NCI-H146 (cell line): ENCODE data around the gene DHRS12.

Experiments
- DNase-seq: peaks from one replicate; lab custom pipeline; 2025; lab: John Stamatoyannopoulos, UW

Gene DHRS12

GRCh38 chr13:51803422-51804294, at the start of gene DHRS12:
Gene DHRS12 (minus strand): TSS chr13:51804163. CDS start chr13:51799659, 4,504 bp downstream.
- peak; percentile 81 for DNase-seq

GRCh38 chr13:51849145-51850101, 45.5 kb upstream of the DHRS12 start:
- peak; percentile 12 for DNase-seq

GRCh38 chr13:51848674-51849073, 44.7 kb upstream of the DHRS12 start:
- no peak for DNase-seq

GRCh38 chr13:51846756-51847155, 42.8 kb upstream of the DHRS12 start:
- DNase-seq = no peak

- DNase-seq = no peak
Observed at GRCh38 chr13:51845574-51846318, 41.8 kb upstream of the DHRS12 start.

GRCh38 chr13:51844862-51845573, 41.1 kb upstream of the DHRS12 start, which contains the start of gene TMEM272:
Gene TMEM272 (minus strand): TSS chr13:51845177. CDS start chr13:51838530, 6,647 bp downstream.
- peak; percentile 53 for DNase-seq

GRCh38 chr13:51843529-51843928, 39.6 kb upstream of the DHRS12 start:
- DNase-seq = peak; percentile 71

GRCh38 chr13:51841732-51842131, 37.8 kb upstream of the DHRS12 start:
- DNase-seq = no peak

- DNase-seq = no peak
Observed at GRCh38 chr13:51840917-51841316, 37.0 kb upstream of the DHRS12 start.

GRCh38 chr13:51839711-51840540, 36.0 kb upstream of the DHRS12 start:
- no peak for DNase-seq

- DNase-seq = no peak
Observed at GRCh38 chr13:51838240-51838846, 34.4 kb upstream of the DHRS12 start.

- no peak for DNase-seq
Observed at GRCh38 chr13:51837016-51837415, 33.1 kb upstream of the DHRS12 start.

GRCh38 chr13:51834581-51835171, 30.7 kb upstream of the DHRS12 start:
- no peak for DNase-seq

- DNase-seq = no peak
Observed at GRCh38 chr13:51833980-51834379, 30.0 kb upstream of the DHRS12 start.

- peak; percentile 9 for DNase-seq
Observed at GRCh38 chr13:51832471-51833152, 28.6 kb upstream of the DHRS12 start.

- DNase-seq = no peak
Observed at GRCh38 chr13:51831519-51831918, 27.6 kb upstream of the DHRS12 start.

- no peak for DNase-seq
Observed at GRCh38 chr13:51829568-51829899, 25.6 kb upstream of the DHRS12 start.

- no peak for DNase-seq
Observed at GRCh38 chr13:51828730-51829567, 25.0 kb upstream of the DHRS12 start.
